DND-41 (cell line): ENCODE data around the gene RASD1.
A peak's percentile ranks its signal among the peaks of the same experiment; 100 is the strongest.

ENCODE experiments used
- ATAC-seq: fragments of 200-7000 bp; cut with Tn5 transposase; 3 replicates; pipeline ENCODE4 v1.9.1; 2021; ENCODE audit warnings: low read depth; ENCODE audit not compliant: insufficient read depth
- DNase-seq: peaks from one replicate; pipeline ENCODE4 v3.0.0-alpha.2; 2020
- H2AFZ ChIP-seq: 2 replicates; pipeline ENCODE4 v1.6.0; 2012; ENCODE audit warnings: low read depth, low read length
- H3K27ac ChIP-seq: 2 replicates; pipeline ENCODE4 v1.5.1; 2012; ENCODE audit warnings: low read length, inconsistent platforms
- H3K27me3 ChIP-seq: fragments of 200-600 bp; sonication (generic); 2 replicates; pipeline ENCODE4 v1.6.0; 2012; ENCODE audit warnings: low read length, mild to moderate bottlenecking, inconsistent platforms; ENCODE audit not compliant: insufficient read depth, poor library complexity
- H3K36me3 ChIP-seq: 2 replicates; pipeline ENCODE4 v1.5.1; 2012; ENCODE audit warnings: low read length, inconsistent platforms; ENCODE audit not compliant: insufficient read depth
- H3K4me1 ChIP-seq: 2 replicates; pipeline ENCODE4 v1.5.1; 2012; ENCODE audit warnings: mild to moderate bottlenecking, low read length; ENCODE audit not compliant: insufficient read depth
- H3K4me2 ChIP-seq: 2 replicates; pipeline ENCODE4 v1.6.0; 2012; ENCODE audit warnings: mild to moderate bottlenecking, moderate library complexity, low read length, inconsistent platforms; ENCODE audit not compliant: insufficient read depth
- H3K4me3 ChIP-seq, 2 experiments: fragments of 200-600 bp in 1 of 2; shearing (Covaris generic) in 1 of 2; 2 replicates each; pipeline ENCODE4 v1.5.1; 2012 to 2016; ENCODE audit warnings: inconsistent platforms in 2 of 2, low read length in 2 of 2, mild to moderate bottlenecking in 2 of 2, low read depth in 1 of 2, moderate library complexity in 1 of 2
- H3K79me2 ChIP-seq: 2 replicates; pipeline ENCODE4 v1.6.0; 2012; ENCODE audit warnings: low read length, inconsistent platforms; ENCODE audit not compliant: insufficient read depth
- H3K9ac ChIP-seq: 2 replicates; pipeline ENCODE4 v1.6.0; 2012; ENCODE audit warnings: low read depth, mild to moderate bottlenecking, inconsistent platforms, low read length, moderate library complexity
- H3K9me3 ChIP-seq: 2 replicates; pipeline ENCODE4 v1.5.1; 2012; ENCODE audit warnings: low read length, moderate library complexity, mild to moderate bottlenecking, inconsistent platforms; ENCODE audit not compliant: insufficient read depth, severe bottlenecking
- H4K20me1 ChIP-seq: 2 replicates; pipeline ENCODE4 v1.6.0; 2012; ENCODE audit warnings: low read length; ENCODE audit not compliant: insufficient read depth
- CTCF ChIP-seq: IDR thresholded peaks from 2 replicates; pipeline ENCODE4 v1.5.1; 2012; ENCODE audit warnings: borderline replicate concordance, low read length, moderate library complexity, mild to moderate bottlenecking; ENCODE audit not compliant: poor library complexity, severe bottlenecking; ENCODE audit errors: extremely low read depth
- EZH2 ChIP-seq: IDR thresholded peaks from 3 replicates; pipeline ENCODE4 v1.6.1; 2012; ENCODE audit warnings: borderline replicate concordance, low read depth, mild to moderate bottlenecking, moderate library complexity, low read length, inconsistent platforms; ENCODE audit not compliant: severe bottlenecking

The RASD1 gene

GRCh38 chr17:17540278-17540906 is 44.2 kb upstream of the RASD1 start:
- TF ChIP-seq EZH2 (no peak), CTCF (no peak)
- Histone ChIP-seq H3K9me3 (no peaks in the 10 kb centered on the region), H3K4me2 (no peak overlapping the region), H3K27me3 (no peaks in the 10 kb centered on the region), H4K20me1 (no peaks in the 10 kb centered on the region), H3K27ac (no peak overlapping the region), H3K79me2 (no peaks in the 10 kb centered on the region), H3K4me1 (no peaks in the 10 kb centered on the region), H2AFZ (no peak overlapping the region), H3K4me3 (no peak overlapping the region), H3K36me3 (no peaks in the 10 kb centered on the region), H3K9ac (no peak overlapping the region)
- DNase-seq (peak; percentile 34), ATAC-seq (peak; percentile 67)

- H3K4me2 ChIP-seq, result no peak overlapping the region
- TF ChIP-seq EZH2, result no peak
- no peak for TF ChIP-seq CTCF
- no peaks in the 10 kb centered on the region for H3K27me3 ChIP-seq
- H3K79me2 ChIP-seq, result no peaks in the 10 kb centered on the region
- no peak overlapping the region for H3K4me3 ChIP-seq
- ATAC-seq, result no peak
- H3K9ac ChIP-seq, result no peak overlapping the region
- no peaks in the 10 kb centered on the region for H4K20me1 ChIP-seq
- DNase-seq, result no peak
- H2AFZ ChIP-seq, result no peak overlapping the region
- no peak overlapping the region for H3K27ac ChIP-seq
- no peaks in the 10 kb centered on the region for H3K4me1 ChIP-seq
- no peaks in the 10 kb centered on the region for H3K9me3 ChIP-seq
- no peaks in the 10 kb centered on the region for H3K36me3 ChIP-seq
Measured at GRCh38 chr17:17539591-17539990, 43.4 kb upstream of the RASD1 start.

GRCh38 chr17:17538417-17539391 is 42.5 kb upstream of the RASD1 start:
- Histone ChIP-seq H4K20me1 (no peaks in the 10 kb centered on the region), H3K27me3 (no peaks in the 10 kb centered on the region), H3K4me2 (no peak overlapping the region), H3K9me3 (no peaks in the 10 kb centered on the region), H2AFZ (no peak overlapping the region), H3K36me3 (no peaks in the 10 kb centered on the region), H3K9ac (no peak overlapping the region), H3K4me1 (no peaks in the 10 kb centered on the region), H3K27ac (no peak overlapping the region), H3K4me3 (no peak overlapping the region), H3K79me2 (no peaks in the 10 kb centered on the region)
- ATAC-seq, result no peak
- no peak for TF ChIP-seq EZH2
- TF ChIP-seq CTCF, result no peak
- no peak for DNase-seq
